NK-92 (cell line): ENCODE data around the gene CHAF1A.

Source experiments
- DNase-seq: peaks from one replicate; lab custom pipeline; 2025; ENCODE audit not compliant: unreplicated experiment; lab: John Stamatoyannopoulos, UW

The CHAF1A gene

GRCh38 chr19:4482721-4483364 lies 80.4 kb downstream of the CHAF1A start:
- no peak for DNase-seq

GRCh38 chr19:4483385-4483784 lies 80.9 kb downstream of the CHAF1A start:
- DNase-seq = no peak

GRCh38 chr19:4487572-4487971 lies 85.1 kb downstream of the CHAF1A start:
- DNase-seq = no peak

GRCh38 chr19:4488496-4488895 lies 86.1 kb downstream of the CHAF1A start:
- DNase-seq = no peak

- DNase-seq = no peak
Observed at GRCh38 chr19:4491446-4491845, 89.0 kb downstream of the CHAF1A start.

GRCh38 chr19:4492337-4493103 lies 90.1 kb downstream of the CHAF1A start:
- no peak for DNase-seq
